Measurements from ENCODE around the gene POMGNT2.

GRCh38 chr3:43096761-43097160 lies 9.1 kb downstream of the POMGNT2 start:
- TF ChIP-seq, protein P1, sequence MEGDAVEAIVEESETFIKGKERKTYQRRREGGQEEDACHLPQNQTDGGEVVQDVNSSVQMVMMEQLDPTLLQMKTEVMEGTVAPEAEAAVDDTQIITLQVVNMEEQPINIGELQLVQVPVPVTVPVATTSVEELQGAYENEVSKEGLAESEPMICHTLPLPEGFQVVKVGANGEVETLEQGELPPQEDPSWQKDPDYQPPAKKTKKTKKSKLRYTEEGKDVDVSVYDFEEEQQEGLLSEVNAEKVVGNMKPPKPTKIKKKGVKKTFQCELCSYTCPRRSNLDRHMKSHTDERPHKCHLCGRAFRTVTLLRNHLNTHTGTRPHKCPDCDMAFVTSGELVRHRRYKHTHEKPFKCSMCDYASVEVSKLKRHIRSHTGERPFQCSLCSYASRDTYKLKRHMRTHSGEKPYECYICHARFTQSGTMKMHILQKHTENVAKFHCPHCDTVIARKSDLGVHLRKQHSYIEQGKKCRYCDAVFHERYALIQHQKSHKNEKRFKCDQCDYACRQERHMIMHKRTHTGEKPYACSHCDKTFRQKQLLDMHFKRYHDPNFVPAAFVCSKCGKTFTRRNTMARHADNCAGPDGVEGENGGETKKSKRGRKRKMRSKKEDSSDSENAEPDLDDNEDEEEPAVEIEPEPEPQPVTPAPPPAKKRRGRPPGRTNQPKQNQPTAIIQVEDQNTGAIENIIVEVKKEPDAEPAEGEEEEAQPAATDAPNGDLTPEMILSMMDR (IDR thresholded peaks at IDR 0.05; ENCODE audit: low read depth, low read length, missing input control) = no peak
- no peak for TF ChIP-seq SP1 (IDR thresholded peaks at IDR 0.05)
- no peak for TF ChIP-seq JUND (IDR thresholded peaks at IDR 0.05)
- TF ChIP-seq TAF1 (conservative IDR thresholded peaks at IDR 0.05) = no peak
- no peak for TF ChIP-seq NR2F2 (IDR thresholded peaks at IDR 0.05)
- TF ChIP-seq HNF4G (IDR thresholded peaks at IDR 0.05) = no peak
- TF ChIP-seq GABPA (IDR thresholded peaks at IDR 0.05 in 1 of 2, conservative IDR thresholded peaks at IDR 0.05 in 1 of 2) = no peak
- TF ChIP-seq, protein P2, sequence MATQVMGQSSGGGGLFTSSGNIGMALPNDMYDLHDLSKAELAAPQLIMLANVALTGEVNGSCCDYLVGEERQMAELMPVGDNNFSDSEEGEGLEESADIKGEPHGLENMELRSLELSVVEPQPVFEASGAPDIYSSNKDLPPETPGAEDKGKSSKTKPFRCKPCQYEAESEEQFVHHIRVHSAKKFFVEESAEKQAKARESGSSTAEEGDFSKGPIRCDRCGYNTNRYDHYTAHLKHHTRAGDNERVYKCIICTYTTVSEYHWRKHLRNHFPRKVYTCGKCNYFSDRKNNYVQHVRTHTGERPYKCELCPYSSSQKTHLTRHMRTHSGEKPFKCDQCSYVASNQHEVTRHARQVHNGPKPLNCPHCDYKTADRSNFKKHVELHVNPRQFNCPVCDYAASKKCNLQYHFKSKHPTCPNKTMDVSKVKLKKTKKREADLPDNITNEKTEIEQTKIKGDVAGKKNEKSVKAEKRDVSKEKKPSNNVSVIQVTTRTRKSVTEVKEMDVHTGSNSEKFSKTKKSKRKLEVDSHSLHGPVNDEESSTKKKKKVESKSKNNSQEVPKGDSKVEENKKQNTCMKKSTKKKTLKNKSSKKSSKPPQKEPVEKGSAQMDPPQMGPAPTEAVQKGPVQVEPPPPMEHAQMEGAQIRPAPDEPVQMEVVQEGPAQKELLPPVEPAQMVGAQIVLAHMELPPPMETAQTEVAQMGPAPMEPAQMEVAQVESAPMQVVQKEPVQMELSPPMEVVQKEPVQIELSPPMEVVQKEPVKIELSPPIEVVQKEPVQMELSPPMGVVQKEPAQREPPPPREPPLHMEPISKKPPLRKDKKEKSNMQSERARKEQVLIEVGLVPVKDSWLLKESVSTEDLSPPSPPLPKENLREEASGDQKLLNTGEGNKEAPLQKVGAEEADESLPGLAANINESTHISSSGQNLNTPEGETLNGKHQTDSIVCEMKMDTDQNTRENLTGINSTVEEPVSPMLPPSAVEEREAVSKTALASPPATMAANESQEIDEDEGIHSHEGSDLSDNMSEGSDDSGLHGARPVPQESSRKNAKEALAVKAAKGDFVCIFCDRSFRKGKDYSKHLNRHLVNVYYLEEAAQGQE (IDR thresholded peaks at IDR 0.05) = no peak
- TF ChIP-seq YY1 (IDR thresholded peaks at IDR 0.05) = no peak
- TF ChIP-seq RAD21 (IDR thresholded peaks at IDR 0.05) = no peak
- no peak for TF ChIP-seq RXRA (IDR thresholded peaks at IDR 0.05)

Measured in liver (tissue), 3 donors.